ENCODE measurements around the gene C14orf180.

DNA sequence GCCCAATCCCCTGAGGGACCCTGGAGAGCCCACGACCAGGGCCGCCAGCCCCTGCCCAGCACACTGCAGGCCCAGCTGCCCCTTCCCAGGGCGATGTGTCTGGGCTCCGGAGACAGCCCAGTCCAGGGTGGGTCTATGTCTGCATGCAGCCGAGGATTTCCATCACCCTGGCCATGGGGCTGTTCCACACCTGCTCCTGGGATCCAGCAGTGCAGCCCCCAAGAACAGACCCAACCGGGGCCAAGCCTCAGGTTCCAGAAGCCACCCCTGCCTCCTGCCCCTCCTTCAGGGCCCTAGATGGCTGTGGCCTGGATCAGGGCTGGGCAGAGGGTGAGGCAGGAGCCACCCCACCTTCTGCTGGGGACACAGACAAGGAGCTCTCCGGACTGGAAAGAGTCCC lies 11.5 kb downstream of the C14orf180 start:
- TF ChIP-seq YY1 (IDR thresholded peaks at IDR 0.05; ENCODE audit: insufficient read depth, insufficient read length) = no peak
- no peak for TF ChIP-seq ZNF274 (IDR thresholded peaks at IDR 0.05; ENCODE audit: low read depth, low read length)
